Left ventricle myocardium superior (tissue), 1 donor: ENCODE measurements around the gene KCNQ4. TPM values are rescaled to one million over a fixed set of nuclear protein-coding genes. Genes with fewer than 3 reads are reported as not detected.

Source experiments
- ATAC-seq: fragments of 200-7000 bp; cut with Tn5 transposase; one replicate; pipeline ENCODE4 v1.9.1; 2020; ENCODE audit warnings: mild to moderate bottlenecking, moderate library complexity
- DNase-seq: peaks from one replicate; pipeline ENCODE4 v3.0.0-alpha.2; 2020
- intact Hi-C: fragments of 100-400 bp; cut with micrococcal nuclease; formaldehyde crosslinking; loops from one replicate; pipeline ENCODE4 v1.11.0; 2022
- total RNA-seq: library from RNA; stranded (reverse); fragmentation: NEBNext Ultra II Directional; extraction: Animal tissue kit (Norgen Biotek cat#: 25700); gene quantifications from one replicate; pipeline ENCODE4 v1.2.1, GENCODE V29; 2021
- donor health status: DM: no; HTN: yes; CAD: no; lungs with severe emphysema.

KCNQ4 gene
- total RNA-seq, 1 donor from 2014 or later = 1.9 TPM

GRCh38 chr1:40829631-40830245 lies 46.2 kb downstream of the KCNQ4 start:
- DNase-seq (no peak), ATAC-seq (no peak)
- intact Hi-C loops = no loop called here

- DNase-seq (no peak), ATAC-seq (no peak)
- intact Hi-C loops = no loop called here
Measured at GRCh38 chr1:40830419-40830943, 46.9 kb downstream of the KCNQ4 start.

GRCh38 chr1:40831001-40831732 lies 47.6 kb downstream of the KCNQ4 start:
- DNase-seq (no peak), ATAC-seq (no peak)
- intact Hi-C loops = no loop called here

- intact Hi-C loops = no loop called here
- ATAC-seq (no peak), DNase-seq (no peak)
Measured at GRCh38 chr1:40833979-40834378, 50.4 kb downstream of the KCNQ4 start.

- DNase-seq = no peak
- intact Hi-C loops = no loop called here
- ATAC-seq = no peak
Measured at GRCh38 chr1:40834968-40835545, 51.5 kb downstream of the KCNQ4 start.

- intact Hi-C loops = no loop called here
- DNase-seq (no peak), ATAC-seq (no peak)
Measured at GRCh38 chr1:40836283-40836682, 52.7 kb downstream of the KCNQ4 start.

- intact Hi-C loops = no loop called here
Measured at GRCh38 chr1:40837601-40838000, 54.0 kb downstream of the KCNQ4 start.

GRCh38 chr1:40838045-40838979 lies 54.7 kb downstream of the KCNQ4 start:
- no peak for ATAC-seq
- DNase-seq = peak; percentile 28
- intact Hi-C loops = no loop called here

More at GRCh38 chr1:40837601-40838000, 54.0 kb downstream of the KCNQ4 start:
- ATAC-seq = no peak
- no peak for DNase-seq

- intact Hi-C loops = no loop called here
- ATAC-seq = no peak
Measured at GRCh38 chr1:40838980-40839942, 55.7 kb downstream of the KCNQ4 start.

GRCh38 chr1:40839943-40840335 lies 56.4 kb downstream of the KCNQ4 start:
- intact Hi-C loops = no loop called here
- ATAC-seq = no peak
- DNase-seq = peak; percentile 13

More at GRCh38 chr1:40838980-40839942, 55.7 kb downstream of the KCNQ4 start:
- peak; percentile 15 for DNase-seq

- intact Hi-C loops = no loop called here
- no peak for ATAC-seq
- DNase-seq = peak; percentile 5
Measured at GRCh38 chr1:40840526-40841323, 57.1 kb downstream of the KCNQ4 start.

- intact Hi-C loops = no loop called here
- DNase-seq = no peak
Measured at GRCh38 chr1:40841602-40842001, 58.0 kb downstream of the KCNQ4 start.

GRCh38 chr1:40842207-40842606 lies 58.6 kb downstream of the KCNQ4 start:
- no peak for ATAC-seq
- intact Hi-C loops = no loop called here
- DNase-seq = no peak

More at GRCh38 chr1:40841602-40842001, 58.0 kb downstream of the KCNQ4 start:
- ATAC-seq = no peak

- intact Hi-C loops = no loop called here
- ATAC-seq = no peak
- DNase-seq = no peak
Measured at GRCh38 chr1:40842691-40843090, 59.1 kb downstream of the KCNQ4 start.

- intact Hi-C loops = no loop called here
- ATAC-seq (no peak), DNase-seq (no peak)
Measured at GRCh38 chr1:40844079-40844478, 60.5 kb downstream of the KCNQ4 start.

- no peak for DNase-seq
- intact Hi-C loops = loop anchor here (5.0 kb wide), 1 partner anchor 107 kb away; no protein-coding TSS in a partner anchor
- ATAC-seq = no peak
Measured at GRCh38 chr1:40844887-40845878, 61.6 kb downstream of the KCNQ4 start.
